Measurements from ENCODE around the gene GAB3.

Gene GAB3, protein sequence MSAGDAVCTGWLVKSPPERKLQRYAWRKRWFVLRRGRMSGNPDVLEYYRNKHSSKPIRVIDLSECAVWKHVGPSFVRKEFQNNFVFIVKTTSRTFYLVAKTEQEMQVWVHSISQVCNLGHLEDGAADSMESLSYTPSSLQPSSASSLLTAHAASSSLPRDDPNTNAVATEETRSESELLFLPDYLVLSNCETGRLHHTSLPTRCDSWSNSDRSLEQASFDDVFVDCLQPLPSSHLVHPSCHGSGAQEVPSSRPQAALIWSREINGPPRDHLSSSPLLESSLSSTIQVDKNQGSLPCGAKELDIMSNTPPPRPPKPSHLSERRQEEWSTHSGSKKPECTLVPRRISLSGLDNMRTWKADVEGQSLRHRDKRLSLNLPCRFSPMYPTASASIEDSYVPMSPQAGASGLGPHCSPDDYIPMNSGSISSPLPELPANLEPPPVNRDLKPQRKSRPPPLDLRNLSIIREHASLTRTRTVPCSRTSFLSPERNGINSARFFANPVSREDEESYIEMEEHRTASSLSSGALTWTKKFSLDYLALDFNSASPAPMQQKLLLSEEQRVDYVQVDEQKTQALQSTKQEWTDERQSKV

GRCh38 chrX:154750301-154751202, at the start of gene GAB3:
GAB3 (minus strand) TSS chrX:154751077; CDS start chrX:154751025, 52 bp downstream.
- DNase-seq (ENCODE audit: low read depth, low spot score): peak; percentile 58

- DNase-seq (ENCODE audit: low read depth, low spot score): peak; percentile 28
Observed at GRCh38 chrX:154799556-154800348, 48.9 kb upstream of the GAB3 start.

DNA sequence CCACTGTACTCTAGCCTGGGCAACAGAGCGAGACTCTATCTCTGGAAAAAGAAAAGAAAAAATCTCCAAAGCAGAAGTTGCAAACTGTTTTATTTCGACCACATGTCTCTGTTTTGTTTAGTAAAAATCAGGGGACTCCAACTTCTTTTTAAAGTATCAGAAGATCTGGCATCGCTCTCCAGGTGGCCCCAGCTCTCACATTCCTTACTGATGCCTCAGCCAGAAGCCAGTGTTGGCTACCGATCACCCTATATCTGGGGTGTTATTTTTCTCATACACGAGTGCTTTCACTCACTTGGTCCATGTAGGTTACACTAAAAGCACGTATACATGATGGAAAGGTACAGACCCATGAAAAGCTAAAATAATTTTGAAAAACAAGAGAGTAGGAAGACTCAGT, 46.1 kb upstream of the GAB3 start:
- peak; percentile 24 for DNase-seq (ENCODE audit: low read depth, low spot score)

DNA sequence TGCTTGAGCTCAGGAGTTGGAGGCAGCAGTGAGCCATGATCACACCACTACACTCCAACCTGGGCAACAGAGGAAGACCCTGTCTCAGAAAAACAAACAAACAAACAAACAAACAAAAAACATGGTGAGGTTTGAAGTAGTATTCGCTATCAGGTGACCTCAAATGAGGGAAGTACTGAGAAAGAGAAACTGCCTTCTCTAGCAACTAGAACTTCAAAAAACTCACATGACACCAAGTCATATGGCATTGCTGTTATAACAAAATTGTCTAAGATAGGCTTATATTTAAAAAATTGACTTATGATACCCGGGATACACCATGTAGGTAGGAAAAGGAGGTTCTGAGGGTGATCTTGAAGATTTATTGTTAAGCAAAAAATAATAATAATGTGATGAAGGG, 44.1 kb upstream of the GAB3 start:
- DNase-seq (ENCODE audit: low read depth, low spot score): no peak

GRCh38 chrX:154793084-154793795, 42.4 kb upstream of the GAB3 start:
- DNase-seq (ENCODE audit: low read depth, low spot score): no peak

GRCh38 chrX:154791939-154792338, 41.1 kb upstream of the GAB3 start:
- DNase-seq (ENCODE audit: low read depth, low spot score): no peak

GRCh38 chrX:154791467-154791866, 40.6 kb upstream of the GAB3 start:
- no peak for DNase-seq (ENCODE audit: low read depth, low spot score)

GRCh38 chrX:154785716-154786115, 34.8 kb upstream of the GAB3 start:
- DNase-seq (ENCODE audit: low read depth, low spot score): no peak

- no peak for DNase-seq (ENCODE audit: low read depth, low spot score)
Observed at GRCh38 chrX:154784149-154784995, 33.5 kb upstream of the GAB3 start.

DNA sequence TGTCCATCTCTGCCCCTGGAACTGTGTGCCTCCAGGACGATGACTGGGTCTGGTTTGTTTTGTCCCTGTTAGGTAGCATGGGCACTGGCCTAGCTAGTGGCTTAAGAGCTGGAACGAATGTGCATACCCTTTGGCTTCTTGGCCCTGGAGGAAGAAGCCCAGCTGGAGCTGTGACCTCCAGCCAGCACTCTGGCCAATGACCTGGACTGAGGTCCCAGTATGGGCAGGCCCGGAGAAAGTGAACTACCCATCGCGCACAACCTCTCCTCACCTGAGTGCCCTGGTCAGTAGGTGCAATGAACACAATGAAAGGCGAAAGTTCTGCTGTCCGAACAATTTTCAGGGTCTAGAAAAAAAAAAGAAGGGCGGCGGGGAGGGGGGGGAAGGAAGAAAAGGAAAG, 30.1 kb upstream of the GAB3 start:
- DNase-seq (ENCODE audit: low read depth, low spot score): no peak

GRCh38 chrX:154779261-154779660, 28.4 kb upstream of the GAB3 start:
- DNase-seq (ENCODE audit: low read depth, low spot score): no peak

DNA sequence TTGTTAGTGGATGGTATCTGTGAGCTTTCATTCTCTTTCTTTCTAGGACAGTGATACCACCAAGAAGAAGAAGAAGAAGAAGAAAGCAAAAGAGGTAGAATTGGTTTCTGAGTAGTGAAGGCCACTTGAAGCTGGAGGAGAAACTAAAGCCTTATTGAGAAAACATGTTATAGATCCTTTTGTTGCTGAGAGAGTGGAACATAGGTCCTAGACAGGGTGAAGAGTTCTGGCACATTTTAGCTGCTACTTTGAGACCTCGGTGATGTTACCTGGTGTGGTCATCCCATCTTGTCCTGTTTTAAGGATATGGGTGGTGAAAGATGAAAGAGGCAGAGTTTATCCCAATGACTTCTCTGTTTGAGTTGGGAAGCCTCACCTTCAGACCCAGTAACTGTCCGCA, 25.9 kb upstream of the GAB3 start:
- DNase-seq (ENCODE audit: low read depth, low spot score): no peak

DNA sequence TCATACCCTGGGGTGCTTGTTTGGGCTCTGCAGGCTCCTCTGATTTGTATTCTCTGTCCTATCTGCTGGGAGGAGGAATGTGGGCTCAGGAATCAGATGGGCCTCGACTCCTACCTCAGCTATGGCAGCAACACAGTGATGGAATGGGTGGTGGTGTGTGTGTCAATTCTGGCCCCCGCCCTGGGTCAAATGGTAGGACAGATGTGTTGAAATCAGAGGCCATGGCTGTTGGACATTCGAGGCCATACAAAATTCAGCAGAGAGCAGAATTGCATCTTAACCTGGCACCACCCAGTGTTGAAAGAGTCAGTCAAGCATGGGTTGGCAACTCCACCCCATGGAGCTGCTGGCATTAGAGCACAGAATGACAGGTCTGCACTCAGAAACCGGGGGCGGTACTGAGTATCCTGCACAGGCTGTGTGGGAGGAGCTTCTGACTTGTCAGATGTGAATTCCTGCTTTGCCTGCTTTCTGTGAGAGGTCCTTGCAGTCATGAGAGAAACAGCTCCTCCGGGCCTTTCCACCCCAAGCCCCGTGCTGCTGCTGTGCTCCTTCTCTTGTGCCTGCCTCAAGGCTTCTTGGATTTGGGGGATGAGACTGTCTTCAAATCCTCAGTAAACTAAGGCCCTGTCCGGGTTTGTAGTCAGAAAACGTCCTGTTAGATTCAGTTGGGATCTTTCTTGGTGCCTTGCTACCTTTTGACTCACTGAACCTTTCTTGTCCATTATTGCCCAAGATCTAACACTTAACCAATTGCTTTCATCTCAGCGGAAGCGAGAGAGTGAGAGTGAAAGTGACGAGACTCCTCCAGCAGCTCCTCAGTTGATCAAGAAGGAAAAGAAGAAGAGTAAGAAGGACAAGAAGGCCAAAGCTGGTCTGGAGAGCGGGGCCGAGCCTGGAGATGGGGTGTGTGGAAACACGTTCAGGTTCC, 24.8 kb upstream of the GAB3 start:
- DNase-seq (ENCODE audit: low read depth, low spot score): no peak

GRCh38 chrX:154774622-154775021, 23.7 kb upstream of the GAB3 start:
- DNase-seq (ENCODE audit: low read depth, low spot score): no peak

GRCh38 chrX:154762537-154763296, 11.8 kb upstream of the GAB3 start, which contains the start of gene DKC1:
DKC1 (plus strand) TSS chrX:154762864; CDS start chrX:154762966, 102 bp downstream.
- peak; percentile 98 for DNase-seq (ENCODE audit: low read depth, low spot score)

DNA sequence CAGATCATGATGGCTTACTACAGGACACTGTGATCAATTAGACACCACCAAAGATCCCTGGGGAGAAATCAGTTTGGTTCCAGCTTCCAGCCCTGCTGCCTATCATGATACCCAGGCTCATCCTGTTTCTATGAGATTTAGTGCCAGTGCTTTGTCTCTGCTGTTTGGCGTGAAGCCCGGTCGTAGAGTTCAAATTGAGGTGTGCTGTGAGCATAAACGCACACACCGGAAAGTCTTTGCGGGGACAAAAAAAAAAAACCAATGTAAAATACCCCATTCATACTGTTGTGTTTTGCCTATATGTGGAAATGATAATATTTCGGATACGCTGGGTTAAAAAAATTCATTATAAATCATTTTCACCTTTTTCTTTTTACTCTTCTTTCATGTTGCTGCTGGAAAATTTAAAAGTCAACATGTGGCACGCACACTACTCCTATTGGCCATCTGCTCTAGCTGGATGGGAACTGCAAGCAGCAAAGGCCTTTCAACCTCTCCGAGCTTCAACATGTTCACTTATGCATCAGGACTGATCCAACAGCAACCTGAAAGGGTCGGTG, 11.2 kb upstream of the GAB3 start:
- DNase-seq (ENCODE audit: low read depth, low spot score): peak; percentile 20

- no peak for DNase-seq (ENCODE audit: low read depth, low spot score)
Observed at GRCh38 chrX:154758696-154759095, 7.8 kb upstream of the GAB3 start.
